ENCODE measurements around the gene KCNF1. TPM values are rescaled to one million over a fixed set of nuclear protein-coding genes. Genes with fewer than 3 reads are reported as not detected.
A peak's percentile ranks its signal among the peaks of the same experiment; 100 is the strongest.

Gene KCNF1
- total RNA-seq, 1 donor from 2014 or later = 1.9 TPM

- DNase-seq = no peak
These were observed 31.0 kb upstream of the KCNF1 start for GRCh38 chr2:10880586-10881321.

- DNase-seq = no peak
These were observed 29.2 kb upstream of the KCNF1 start for GRCh38 chr2:10882568-10882967.

- DNase-seq = no peak
These were observed 28.7 kb upstream of the KCNF1 start for GRCh38 chr2:10883066-10883465.

- no peak for DNase-seq
These were observed 27.8 kb upstream of the KCNF1 start for GRCh38 chr2:10883801-10884478.

- DNase-seq = no peak
These were observed 27.2 kb upstream of the KCNF1 start for GRCh38 chr2:10884574-10884975.

GRCh38 chr2:10885094-10885860 lies 26.5 kb upstream of the KCNF1 start:
- DNase-seq = peak; percentile 7

- DNase-seq = no peak
These were observed 24.3 kb upstream of the KCNF1 start for GRCh38 chr2:10887476-10887875.

- no peak for DNase-seq
These were observed 22.0 kb upstream of the KCNF1 start for GRCh38 chr2:10889651-10890215.

- DNase-seq = no peak
These were observed 20.9 kb upstream of the KCNF1 start for GRCh38 chr2:10890706-10891270.

GRCh38 chr2:10891390-10891789 lies 20.3 kb upstream of the KCNF1 start:
- no peak for DNase-seq

- no peak for DNase-seq
These were observed 19.9 kb upstream of the KCNF1 start for GRCh38 chr2:10891848-10892247.

DNA sequence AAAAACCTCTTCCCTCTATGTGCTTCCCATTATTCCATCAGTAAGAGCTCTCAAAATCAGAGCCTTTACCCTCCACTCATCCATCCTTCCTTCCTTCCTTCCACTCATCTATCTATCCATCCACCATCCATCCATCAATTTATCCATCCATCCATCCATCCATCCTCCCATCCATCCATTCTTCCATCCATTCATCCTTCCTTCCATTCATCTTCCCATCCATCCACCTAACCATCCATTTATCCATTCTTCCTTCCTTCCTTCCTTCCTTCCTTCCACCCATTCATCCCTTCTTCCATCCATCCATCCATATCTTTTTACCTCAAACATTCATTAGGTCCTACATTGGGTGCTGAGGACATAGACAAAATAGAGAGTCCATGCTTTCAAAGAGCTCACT lies 19.4 kb upstream of the KCNF1 start:
- no peak for DNase-seq

DNA sequence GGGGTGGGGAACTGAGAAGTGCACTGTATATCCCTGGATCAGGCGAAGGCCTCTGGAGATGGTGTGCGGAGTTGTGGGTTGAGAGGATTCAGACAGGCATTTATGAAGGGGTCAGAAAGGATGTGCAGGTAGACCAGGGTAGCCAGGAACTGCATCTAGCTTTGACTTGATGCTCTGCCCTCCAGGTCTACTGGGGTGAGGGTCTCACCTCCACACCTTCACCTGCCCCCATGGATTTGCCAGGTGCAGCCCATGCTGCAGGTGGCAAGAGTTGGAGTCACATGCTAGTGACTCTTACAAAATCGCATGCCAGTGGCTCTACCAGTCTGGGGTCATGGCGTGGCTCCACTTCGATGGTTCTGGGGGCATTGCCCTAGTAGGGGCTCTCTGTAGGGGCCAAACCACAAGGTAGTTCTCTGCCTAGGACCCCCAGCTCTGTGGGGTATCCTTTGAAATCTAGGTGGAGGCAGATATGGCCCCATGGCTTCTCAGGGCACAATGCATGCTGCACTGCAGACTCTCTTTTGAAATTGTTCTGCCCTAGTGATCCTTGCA lies 18.9 kb upstream of the KCNF1 start:
- DNase-seq = no peak

- DNase-seq = no peak
These were observed 17.3 kb upstream of the KCNF1 start for GRCh38 chr2:10894264-10894935.

GRCh38 chr2:10895231-10895630 lies 16.5 kb upstream of the KCNF1 start:
- no peak for DNase-seq

DNA sequence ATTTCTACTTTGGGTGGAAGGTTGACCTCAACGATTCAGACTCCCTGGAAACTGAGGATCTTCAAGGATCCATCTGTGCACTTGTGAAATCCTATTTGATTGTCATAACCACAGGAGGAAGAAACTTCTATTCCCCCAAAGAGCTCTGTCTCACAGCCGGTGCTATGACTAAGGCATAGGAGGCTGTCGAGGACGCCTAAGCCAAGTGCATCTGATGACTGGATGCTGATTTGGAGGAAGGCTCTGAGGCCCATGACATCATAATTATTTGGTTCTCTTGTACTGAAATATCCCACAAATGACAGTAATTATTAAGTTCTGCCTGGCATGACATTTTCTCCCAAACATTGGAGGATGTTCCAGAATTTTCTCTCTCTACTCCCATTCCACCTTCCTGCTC lies 13.8 kb upstream of the KCNF1 start:
- DNase-seq = no peak

DNA sequence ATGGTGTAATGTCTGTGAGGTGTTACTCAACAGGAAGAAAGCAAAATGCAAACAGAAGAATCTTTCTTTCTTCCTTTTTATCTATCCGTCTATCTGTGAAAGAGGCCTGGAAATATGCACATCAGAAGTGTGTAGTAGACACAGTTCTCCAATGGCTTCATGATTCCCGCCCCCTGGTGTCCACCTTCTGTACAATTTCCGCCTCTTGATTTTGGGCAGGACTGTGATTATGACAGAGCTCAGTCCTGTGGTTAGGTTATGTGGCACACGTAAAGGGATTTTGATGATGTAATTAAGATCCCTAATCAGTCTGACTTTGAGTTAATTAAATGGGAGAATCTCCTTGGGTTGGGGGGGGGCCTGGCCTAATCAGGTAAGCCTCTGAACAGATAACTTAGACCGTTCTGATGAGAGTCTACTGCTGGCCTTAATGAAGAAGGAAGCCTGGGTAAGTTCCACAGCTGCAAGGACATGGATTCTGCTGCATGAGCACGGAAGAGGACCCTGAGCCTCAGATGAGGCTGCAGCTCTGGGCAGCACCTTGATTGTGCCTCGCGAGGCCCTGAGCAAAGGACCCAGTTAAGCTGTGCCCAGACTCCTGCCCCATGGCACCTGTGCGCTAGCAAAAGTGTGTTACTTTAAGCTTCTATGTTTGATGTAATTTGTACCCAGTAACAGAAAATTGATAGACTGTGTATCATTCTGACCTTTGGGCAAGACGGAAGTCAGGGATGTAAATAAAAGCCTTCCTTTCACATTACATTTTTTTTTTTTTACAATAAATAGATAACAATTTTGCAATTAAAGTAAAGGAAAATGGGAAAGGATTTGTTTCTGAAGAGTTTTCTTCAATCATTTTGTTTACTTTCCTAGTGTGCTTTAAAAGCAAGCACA lies 11.3 kb upstream of the KCNF1 start:
- peak; percentile 19 for DNase-seq

DNA sequence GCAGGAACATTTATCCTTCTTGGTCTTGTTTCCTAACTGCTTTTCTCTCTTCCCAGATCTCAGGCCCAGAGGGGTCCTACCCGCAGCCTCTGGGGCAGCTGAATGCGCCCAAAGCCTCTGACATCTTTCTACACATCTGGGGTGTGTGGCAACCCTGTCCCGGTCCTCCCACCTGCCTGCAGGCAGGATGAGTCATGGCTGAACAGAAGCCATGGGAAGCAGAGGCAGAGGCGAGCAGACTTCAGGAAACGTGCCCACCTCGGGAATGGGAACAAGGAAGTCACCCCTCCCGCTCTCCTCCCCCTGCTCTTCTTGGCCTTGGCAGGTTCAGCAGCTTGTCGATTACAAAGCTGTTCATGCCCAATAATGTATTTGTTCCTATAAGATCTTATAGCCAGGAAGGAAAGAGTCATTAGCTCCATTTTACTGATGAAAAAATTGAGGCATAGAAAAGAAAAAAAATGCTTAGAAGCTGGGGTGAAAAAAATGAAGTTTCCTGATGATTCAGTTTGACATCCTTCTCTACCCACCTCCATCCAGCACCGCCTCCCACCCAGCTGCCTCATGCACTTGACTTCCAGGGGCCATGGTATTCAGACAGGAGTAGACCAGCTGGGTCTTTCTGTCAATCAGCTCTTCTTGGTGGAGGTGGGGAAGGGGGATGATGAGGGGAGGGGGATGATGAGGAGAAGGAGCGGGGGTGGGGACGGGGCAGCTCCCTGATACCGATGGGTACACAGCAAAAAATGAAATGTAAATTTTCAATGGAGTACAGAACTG lies 10.4 kb upstream of the KCNF1 start:
- peak; percentile 52 for DNase-seq

- no peak for DNase-seq
These were observed 7.9 kb upstream of the KCNF1 start for GRCh38 chr2:10903861-10904210.

GRCh38 chr2:10904455-10904854 lies 7.3 kb upstream of the KCNF1 start:
- DNase-seq = no peak

Data from dermis blood vessel endothelial cell (primary cell).